ACC112 (cell line): ENCODE data around the gene TECR.
"Not testable (repeated sequence)": the region's sequence is repeated elsewhere in the genome, so short reads cannot be mapped to it uniquely, and the experiment has no call there.

Experiments
- H2AFZ ChIP-seq: fragments of 200-600 bp; sonication (generic); one replicate; pipeline ENCODE4 v1.6.0; 2017; ENCODE audit warnings: antibody characterized with exemption, low read length; ENCODE audit not compliant: unreplicated experiment
- H3K27ac ChIP-seq: fragments of 200-600 bp; sonication (generic); 2 replicates; pipeline ENCODE4 v1.5.1; 2014; ENCODE audit warnings: low read depth, mild to moderate bottlenecking, antibody characterized with exemption, low read length, moderate library complexity
- H3K27me3 ChIP-seq: fragments of 200-600 bp; sonication (generic); 2 replicates; pipeline ENCODE4 v1.6.1; 2014; ENCODE audit warnings: mild to moderate bottlenecking, antibody characterized with exemption, low read length, moderate library complexity, mixed read lengths; ENCODE audit not compliant: insufficient read depth
- H3K36me3 ChIP-seq: fragments of 200-600 bp; sonication (generic); 2 replicates; pipeline ENCODE4 v1.6.1; 2016; ENCODE audit warnings: mild to moderate bottlenecking, antibody characterized with exemption, low read length, moderate library complexity, mixed read lengths; ENCODE audit not compliant: insufficient read depth
- H3K4me1 ChIP-seq: fragments of 200-600 bp; sonication (generic); one replicate; pipeline ENCODE4 v1.6.1; 2016; ENCODE audit warnings: low read length, mixed read lengths; ENCODE audit not compliant: insufficient read depth, unreplicated experiment, control insufficient read depth
- H3K4me3 ChIP-seq: fragments of 200-600 bp; sonication (generic); 2 replicates; pipeline ENCODE4 v1.5.1; 2014; ENCODE audit warnings: mild to moderate bottlenecking, low read depth, low read length
- H3K79me2 ChIP-seq: fragments of 200-600 bp; sonication (generic); one replicate; pipeline ENCODE4 v1.6.0; 2016; ENCODE audit warnings: low read length; ENCODE audit not compliant: control insufficient read depth, unreplicated experiment, insufficient read depth

TECR gene

DNA sequence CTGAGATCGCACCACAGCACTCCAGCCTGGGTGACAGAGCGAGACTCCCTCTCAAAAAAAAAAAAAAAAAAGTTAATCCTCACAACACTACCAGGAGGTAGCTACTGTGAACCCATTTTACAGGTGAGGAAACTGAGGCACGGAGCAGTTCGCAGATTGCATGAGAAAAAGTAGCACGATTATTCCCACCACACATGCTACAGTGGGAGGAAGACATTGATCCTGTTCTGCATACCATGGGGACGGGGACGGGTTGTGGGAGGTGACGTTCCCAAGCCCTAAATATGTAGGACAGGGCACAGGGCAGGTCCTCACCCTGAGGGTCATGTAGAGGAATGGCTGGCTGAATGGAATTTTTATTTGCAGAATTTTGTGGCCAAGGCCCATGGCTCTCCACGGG is 77.2 kb downstream of the TECR start:
- no peak overlapping the region for H2AFZ ChIP-seq
- no peaks in the 10 kb centered on the region for H3K79me2 ChIP-seq
- H3K4me1 ChIP-seq, result no peaks in the 10 kb centered on the region
- no peak overlapping the region for H3K27ac ChIP-seq
- no peak overlapping the region for H3K4me3 ChIP-seq
- H3K27me3 ChIP-seq, result no peaks in the 10 kb centered on the region
- H3K36me3 ChIP-seq, result no peaks in the 10 kb centered on the region

DNA sequence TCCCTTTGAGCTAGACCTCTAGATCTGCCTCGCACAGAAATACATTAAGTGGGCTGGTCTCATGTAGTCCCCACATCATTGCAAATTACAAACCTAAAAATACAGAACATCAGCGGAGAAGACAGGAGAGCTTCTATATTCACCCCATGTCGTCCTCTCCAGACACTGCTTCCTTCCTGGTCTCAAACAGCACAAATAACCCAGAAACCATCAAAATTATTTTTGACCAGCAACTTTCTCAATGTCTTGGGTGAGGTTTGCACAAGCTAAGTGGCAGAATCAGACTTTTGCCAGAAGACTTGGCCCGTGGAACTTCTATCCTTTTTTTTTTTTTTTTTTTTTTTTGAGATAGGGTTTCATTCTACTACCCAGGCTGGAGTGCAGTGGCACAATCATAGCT is 81.7 kb downstream of the TECR start:
- H3K27ac ChIP-seq, result no peak overlapping the region
- H3K79me2 ChIP-seq, result no peaks in the 10 kb centered on the region
- no peaks in the 10 kb centered on the region for H3K36me3 ChIP-seq
- no peaks in the 10 kb centered on the region for H3K27me3 ChIP-seq
- no peak overlapping the region for H3K4me3 ChIP-seq
- no peaks in the 10 kb centered on the region for H3K4me1 ChIP-seq
- H2AFZ ChIP-seq, result no peak overlapping the region

DNA sequence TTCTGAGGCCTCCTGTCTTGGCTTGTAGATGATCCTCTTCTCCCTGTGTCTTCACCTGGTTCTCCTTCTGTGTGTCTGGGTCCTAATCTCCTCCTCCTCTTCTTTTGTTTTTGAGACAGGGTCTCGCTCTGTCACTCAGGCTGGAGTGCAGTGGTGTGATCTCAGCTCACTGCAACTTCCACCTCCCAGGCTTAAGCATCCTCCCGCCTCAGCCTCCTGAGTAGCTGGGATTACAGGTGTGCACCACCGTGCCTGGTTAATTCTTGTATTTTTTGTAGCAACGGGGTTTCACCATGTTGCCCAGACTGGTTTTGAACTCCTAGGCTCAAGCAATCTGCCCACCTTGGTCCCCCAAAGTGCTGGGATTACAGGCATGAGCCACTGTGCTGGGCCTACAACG is 82.8 kb downstream of the TECR start:
- not testable (repeated sequence) for H3K27ac ChIP-seq, H3K36me3 ChIP-seq, H2AFZ ChIP-seq, H3K4me3 ChIP-seq, H3K27me3 ChIP-seq, H3K79me2 ChIP-seq, H3K4me1 ChIP-seq

DNA sequence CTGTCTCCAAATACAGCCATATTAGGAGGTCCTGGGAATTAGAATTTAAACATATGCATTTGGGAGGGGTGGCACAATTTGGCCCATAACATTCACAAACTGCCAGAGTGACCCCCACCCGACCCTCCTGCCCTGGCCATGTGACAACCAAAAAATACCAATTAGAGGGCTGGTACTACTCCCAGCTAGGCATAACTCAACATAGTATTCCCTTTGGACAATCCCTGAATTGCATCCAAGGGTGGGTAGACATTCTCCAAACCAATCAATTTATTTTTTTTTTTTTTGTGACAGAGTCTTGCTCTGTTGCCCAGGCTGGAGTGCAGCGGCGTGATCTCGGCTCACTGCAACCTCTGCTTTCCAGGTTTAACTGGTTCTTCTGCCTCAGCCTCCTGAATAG is 83.3 kb downstream of the TECR start:
- Histone ChIP-seq H3K36me3 (no peaks in the 10 kb centered on the region), H3K79me2 (no peaks in the 10 kb centered on the region), H3K27ac (no peak overlapping the region), H3K4me3 (no peak overlapping the region), H3K27me3 (no peaks in the 10 kb centered on the region), H2AFZ (no peak overlapping the region), H3K4me1 (no peaks in the 10 kb centered on the region)

DNA sequence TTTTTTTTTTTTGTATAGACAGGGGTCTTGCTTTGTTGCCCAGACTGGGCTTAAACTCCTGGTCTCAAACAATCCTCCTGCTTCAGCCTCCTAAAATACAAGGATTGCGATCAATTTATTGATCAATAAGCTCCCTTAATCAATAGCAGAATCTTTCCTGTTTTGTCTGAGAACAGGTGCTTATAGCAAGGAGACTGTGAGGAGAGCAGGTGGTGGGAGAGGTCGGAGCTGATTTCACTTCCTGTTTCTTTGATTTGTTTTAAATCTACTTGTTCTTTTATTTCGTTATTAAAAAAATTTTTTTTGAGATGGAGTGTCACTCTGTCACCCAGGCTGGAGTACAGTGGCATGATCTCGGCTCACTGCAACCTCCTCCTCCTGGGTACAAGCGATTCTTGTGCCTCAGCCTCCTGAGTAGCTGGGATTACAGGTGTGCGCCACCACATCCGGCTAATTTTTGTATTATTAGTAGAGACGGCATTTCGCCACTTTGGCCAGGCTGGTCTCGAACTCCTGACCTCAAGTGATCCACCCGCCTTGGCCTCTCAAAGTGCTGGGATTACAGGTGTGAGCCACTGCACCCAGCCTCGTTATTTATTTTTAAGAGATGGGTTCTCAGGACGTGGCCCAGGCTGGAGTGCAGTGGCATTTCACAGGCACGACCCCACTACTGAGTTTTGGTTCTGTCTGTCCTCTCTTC is 84.2 kb downstream of the TECR start:
- H3K4me1 ChIP-seq, H3K4me3 ChIP-seq, H3K27me3 ChIP-seq, H3K79me2 ChIP-seq, H3K27ac ChIP-seq, H2AFZ ChIP-seq, H3K36me3 ChIP-seq: not testable (repeated sequence)

DNA sequence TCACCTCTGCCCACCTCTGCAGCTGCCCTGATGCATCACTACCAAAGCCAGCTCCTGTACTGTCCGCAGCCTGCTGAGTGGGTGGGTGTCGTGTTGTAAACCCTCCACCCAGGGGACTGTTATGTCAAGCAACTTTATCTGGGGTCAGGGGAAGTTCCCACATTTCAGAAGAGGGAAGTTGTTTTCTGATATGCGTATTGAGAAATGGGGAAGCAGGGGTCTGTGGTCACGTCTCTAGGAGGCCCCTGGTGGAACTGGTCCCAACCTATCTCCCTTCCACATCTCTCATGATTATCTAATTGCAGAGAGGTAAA is 84.7 kb downstream of the TECR start:
- Histone ChIP-seq H3K27ac (no peak overlapping the region), H3K4me1 (no peaks in the 10 kb centered on the region), H3K36me3 (no peaks in the 10 kb centered on the region), H3K27me3 (no peaks in the 10 kb centered on the region), H3K4me3 (no peak overlapping the region), H2AFZ (no peak overlapping the region), H3K79me2 (no peaks in the 10 kb centered on the region)
